Fibroblast of lung (primary cell): ENCODE measurements around the gene EIF1AY. TPM values are rescaled to one million over a fixed set of nuclear protein-coding genes. Genes with fewer than 3 reads are reported as not detected.

ENCODE experiments used
- DNase-seq, 2 donors: peaks; one replicate each; pipeline versions ENCODE4 v3.0.0 to v3.0.0-alpha.2; 2010; ENCODE audit warnings: low read depth in 2 of 2
- H2AFZ ChIP-seq: 2 replicates; pipeline ENCODE4 v1.5.1; 2012; ENCODE audit warnings: low read length, control low read depth, inconsistent platforms
- H3K27ac ChIP-seq: 2 replicates; pipeline ENCODE4 v1.5.1; 2011; ENCODE audit warnings: low read length, control low read depth; ENCODE audit not compliant: insufficient read depth
- H3K27me3 ChIP-seq: 2 replicates; pipeline ENCODE4 v1.5.1; 2011; ENCODE audit warnings: mild to moderate bottlenecking, low read length; ENCODE audit not compliant: control insufficient read depth, insufficient read depth
- H3K36me3 ChIP-seq: 2 replicates; pipeline ENCODE4 v1.5.1; 2011; ENCODE audit warnings: low read length; ENCODE audit not compliant: control insufficient read depth, insufficient read depth
- H3K4me1 ChIP-seq: 2 replicates; pipeline ENCODE4 v1.5.1; 2011; ENCODE audit warnings: low read length; ENCODE audit not compliant: control insufficient read depth, insufficient read depth; ENCODE audit errors: extremely low read depth
- H3K4me2 ChIP-seq: 2 replicates; pipeline ENCODE4 v1.5.1; 2011; ENCODE audit warnings: low read length, control low read depth; ENCODE audit not compliant: insufficient read depth; ENCODE audit errors: extremely low read depth
- H3K4me3 ChIP-seq, 4 experiments: fragments of 200-600 bp in 1 of 4; sonication (generic) in 1 of 4; replicated peaks in 1 of 4; 2 replicates each; pipeline ENCODE4 v1.5.1; 2011 to 2016; ENCODE audit warnings: low read length in 4 of 4, low read depth in 3 of 4, mild to moderate bottlenecking in 3 of 4, control low read depth in 2 of 4, inconsistent platforms in 1 of 4, mixed read lengths in 1 of 4; ENCODE audit not compliant: insufficient read depth in 1 of 4; ENCODE audit errors: control extremely low read depth in 1 of 4
- H3K79me2 ChIP-seq: 2 replicates; pipeline ENCODE4 v1.5.1; 2012; ENCODE audit warnings: mild to moderate bottlenecking, low read length, inconsistent platforms; ENCODE audit not compliant: control insufficient read depth, insufficient read depth
- H3K9ac ChIP-seq: 2 replicates; pipeline ENCODE4 v1.5.1; 2011; ENCODE audit warnings: mild to moderate bottlenecking, low read length, control low read depth; ENCODE audit not compliant: insufficient read depth
- H3K9me3 ChIP-seq: 2 replicates; pipeline ENCODE4 v1.5.1; 2012; ENCODE audit warnings: low read depth, low read length; ENCODE audit not compliant: control insufficient read depth, insufficient read depth
- H4K20me1 ChIP-seq: 2 replicates; pipeline ENCODE4 v1.5.1; 2011; ENCODE audit warnings: low read length; ENCODE audit not compliant: control insufficient read depth, insufficient read depth; ENCODE audit errors: extremely low read depth
- EZH2 ChIP-seq: IDR thresholded peaks from 2 replicates; pipeline ENCODE4 v1.5.1; 2012; ENCODE audit warnings: low read length, control low read depth, mild to moderate bottlenecking; ENCODE audit errors: missing control alignments
- polyA plus RNA-seq, 2 donors: library from polyadenylated mRNA; depleted of rRNA in 1 of 2; stranded (reverse) in 1 of 2; unstranded in 1 of 2; fragments of >200 nt; gene quantifications; 2 replicates each; pipeline ENCODE4 v1.2.1, GENCODE V29; 2011 to 2012; ENCODE audit warnings: missing spikeins in 1 of 2
- total RNA-seq: library from RNA; depleted of rRNA; stranded (reverse); fragments of >200 nt; gene quantifications from 2 replicates; pipeline ENCODE4 v1.2.1, GENCODE V29; 2014
- TF ChIP-seq, protein P1 (sequence below), 2 donors: IDR thresholded peaks in 1 of 2; conservative IDR thresholded peaks in 1 of 2; 1 replicate in 1 of 2; 2 replicates in 1 of 2; pipeline ENCODE4 v1.5.1; 2011 to 2012; ENCODE audit warnings: low read length in 2 of 2, control low read depth in 1 of 2, inconsistent platforms in 1 of 2, low read depth in 1 of 2, mild to moderate bottlenecking in 1 of 2

The EIF1AY gene
- total and polyA plus RNA-seq, 2 donors (not counting 1 experiment from before 2014, with no cell fraction given): 25.0 TPM; not detected in 1

DNA sequence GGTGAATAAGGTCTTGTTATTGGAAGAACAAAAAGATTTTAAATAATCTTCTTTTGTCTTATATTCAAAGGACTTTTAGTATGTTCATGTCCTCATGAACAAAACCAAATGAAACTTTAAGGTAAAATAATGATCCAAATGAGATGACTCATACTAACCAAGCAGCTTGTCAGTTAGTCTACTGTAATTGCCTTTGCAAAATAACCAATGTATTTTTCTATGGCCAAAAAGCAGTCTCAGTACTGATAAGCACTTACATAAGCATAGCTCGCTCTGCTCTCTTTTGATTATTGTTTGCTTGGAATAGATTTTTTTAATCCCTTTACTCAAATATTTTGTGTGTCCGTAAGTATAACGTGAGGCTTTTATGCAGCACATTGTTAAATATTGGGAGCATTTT lies 4.3 kb upstream of the EIF1AY start:
- Histone ChIP-seq H3K9me3 (no peaks in the 10 kb centered on the region), H3K4me3 (no peak overlapping the region), H3K79me2 (no peaks in the 10 kb centered on the region), H3K27me3 (no peaks in the 10 kb centered on the region), H3K27ac (no peak overlapping the region), H3K9ac (no peak overlapping the region), H3K4me2 (no peak overlapping the region), H3K4me1 (no peaks in the 10 kb centered on the region), H2AFZ (no peak overlapping the region), H4K20me1 (no peaks in the 10 kb centered on the region), H3K36me3 (no peaks in the 10 kb centered on the region)
- TF ChIP-seq, protein P1, sequence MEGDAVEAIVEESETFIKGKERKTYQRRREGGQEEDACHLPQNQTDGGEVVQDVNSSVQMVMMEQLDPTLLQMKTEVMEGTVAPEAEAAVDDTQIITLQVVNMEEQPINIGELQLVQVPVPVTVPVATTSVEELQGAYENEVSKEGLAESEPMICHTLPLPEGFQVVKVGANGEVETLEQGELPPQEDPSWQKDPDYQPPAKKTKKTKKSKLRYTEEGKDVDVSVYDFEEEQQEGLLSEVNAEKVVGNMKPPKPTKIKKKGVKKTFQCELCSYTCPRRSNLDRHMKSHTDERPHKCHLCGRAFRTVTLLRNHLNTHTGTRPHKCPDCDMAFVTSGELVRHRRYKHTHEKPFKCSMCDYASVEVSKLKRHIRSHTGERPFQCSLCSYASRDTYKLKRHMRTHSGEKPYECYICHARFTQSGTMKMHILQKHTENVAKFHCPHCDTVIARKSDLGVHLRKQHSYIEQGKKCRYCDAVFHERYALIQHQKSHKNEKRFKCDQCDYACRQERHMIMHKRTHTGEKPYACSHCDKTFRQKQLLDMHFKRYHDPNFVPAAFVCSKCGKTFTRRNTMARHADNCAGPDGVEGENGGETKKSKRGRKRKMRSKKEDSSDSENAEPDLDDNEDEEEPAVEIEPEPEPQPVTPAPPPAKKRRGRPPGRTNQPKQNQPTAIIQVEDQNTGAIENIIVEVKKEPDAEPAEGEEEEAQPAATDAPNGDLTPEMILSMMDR (conservative IDR thresholded peaks at IDR 0.05 in 1 of 2, IDR thresholded peaks at IDR 0.05 in 1 of 2; ENCODE audit: low read depth in 1 of 2, low read length in 2 of 2): no peak
- TF ChIP-seq EZH2: no peak
- DNase-seq: no peak

DNA sequence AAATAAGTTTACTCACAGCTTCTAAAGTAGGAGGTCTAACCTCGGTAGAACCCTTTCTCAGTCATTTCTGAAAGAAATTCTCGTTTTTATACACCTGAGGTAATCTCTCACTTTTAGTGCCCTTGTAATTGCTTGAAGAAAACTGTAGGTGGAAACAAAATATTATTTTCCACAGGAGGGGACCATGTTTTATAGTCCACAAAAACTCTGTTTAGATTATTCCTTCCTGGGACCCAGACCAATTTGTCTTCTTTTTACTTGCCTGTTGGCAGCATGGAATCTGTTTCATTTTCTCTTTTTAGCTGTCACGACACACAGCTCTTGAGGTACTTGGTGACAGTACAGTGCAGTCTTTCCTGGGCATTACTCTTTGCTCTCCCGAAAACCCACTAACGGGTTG lies 930 bp downstream of the EIF1AY start:
- Histone ChIP-seq H3K4me2 (no peak overlapping the region), H3K4me3 (peak overlapping the region in 3 of 4 experiments; percentile 35 to 98 (median 71)), H3K9me3 (no peaks in the 10 kb centered on the region), H3K36me3 (no peaks in the 10 kb centered on the region), H3K9ac (no peak overlapping the region), H2AFZ (no peak overlapping the region), H3K27ac (no peak overlapping the region), H3K27me3 (no peaks in the 10 kb centered on the region), H3K79me2 (no peaks in the 10 kb centered on the region), H3K4me1 (no peaks in the 10 kb centered on the region), H4K20me1 (no peaks in the 10 kb centered on the region)
- DNase-seq: peak in 1 of 2 donors; percentile 3
- TF ChIP-seq EZH2: no peak
- TF ChIP-seq, protein P1 (conservative IDR thresholded peaks at IDR 0.05 in 1 of 2, IDR thresholded peaks at IDR 0.05 in 1 of 2; ENCODE audit: low read depth in 1 of 2, low read length in 2 of 2): no peak

DNA sequence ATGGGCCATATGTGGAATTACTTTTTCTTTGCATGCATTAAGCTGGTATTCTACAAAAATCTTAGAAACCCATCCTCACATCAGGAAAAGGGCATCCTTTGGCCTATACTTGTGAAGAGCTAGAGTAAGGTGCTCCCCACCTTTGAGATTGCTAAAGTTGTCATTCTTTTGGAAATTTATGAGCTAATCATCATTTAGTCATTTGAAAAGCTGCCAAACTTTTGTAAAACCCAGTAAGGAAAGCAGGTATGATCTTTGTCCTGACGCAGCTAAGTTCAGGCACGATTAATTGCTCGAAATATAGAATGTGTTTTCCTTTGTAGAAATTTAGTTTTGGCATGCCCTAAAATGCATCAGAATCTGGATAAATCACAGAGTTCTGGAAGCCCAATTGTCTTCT lies 2.6 kb downstream of the EIF1AY start:
- Histone ChIP-seq H3K27ac (no peak overlapping the region), H3K4me3 (peak overlapping the region in 1 of 4 experiments; percentile 1), H3K27me3 (no peaks in the 10 kb centered on the region), H3K4me1 (no peaks in the 10 kb centered on the region), H3K9ac (no peak overlapping the region), H3K36me3 (no peaks in the 10 kb centered on the region), H4K20me1 (no peaks in the 10 kb centered on the region), H3K79me2 (no peaks in the 10 kb centered on the region), H3K9me3 (no peaks in the 10 kb centered on the region), H3K4me2 (no peak overlapping the region), H2AFZ (no peak overlapping the region)
- DNase-seq: no peak
- TF ChIP-seq EZH2: no peak
- TF ChIP-seq, protein P1 (conservative IDR thresholded peaks at IDR 0.05 in 1 of 2, IDR thresholded peaks at IDR 0.05 in 1 of 2; ENCODE audit: low read depth in 1 of 2, low read length in 2 of 2): no peak
